Erythroblast (primary cell): Measurements from ENCODE around the gene TMIE.
A peak's percentile ranks its signal among the peaks of the same experiment; 100 is the strongest.

Source experiments
- DNase-seq, 2 experiments: peaks; one replicate each; lab custom pipeline; 2025; lab: John Stamatoyannopoulos, UW
- GATA1 ChIP-seq: IDR thresholded peaks from 2 replicates; pipeline ENCODE4 v1.6.1; 2011; ENCODE audit warnings: low read depth, mild to moderate bottlenecking, control low read depth, low read length, moderate library complexity
- POLR2A ChIP-seq: IDR thresholded peaks from 2 replicates; pipeline ENCODE4 v1.6.1; 2011; ENCODE audit warnings: mild to moderate bottlenecking, low read length

The TMIE gene

DNA sequence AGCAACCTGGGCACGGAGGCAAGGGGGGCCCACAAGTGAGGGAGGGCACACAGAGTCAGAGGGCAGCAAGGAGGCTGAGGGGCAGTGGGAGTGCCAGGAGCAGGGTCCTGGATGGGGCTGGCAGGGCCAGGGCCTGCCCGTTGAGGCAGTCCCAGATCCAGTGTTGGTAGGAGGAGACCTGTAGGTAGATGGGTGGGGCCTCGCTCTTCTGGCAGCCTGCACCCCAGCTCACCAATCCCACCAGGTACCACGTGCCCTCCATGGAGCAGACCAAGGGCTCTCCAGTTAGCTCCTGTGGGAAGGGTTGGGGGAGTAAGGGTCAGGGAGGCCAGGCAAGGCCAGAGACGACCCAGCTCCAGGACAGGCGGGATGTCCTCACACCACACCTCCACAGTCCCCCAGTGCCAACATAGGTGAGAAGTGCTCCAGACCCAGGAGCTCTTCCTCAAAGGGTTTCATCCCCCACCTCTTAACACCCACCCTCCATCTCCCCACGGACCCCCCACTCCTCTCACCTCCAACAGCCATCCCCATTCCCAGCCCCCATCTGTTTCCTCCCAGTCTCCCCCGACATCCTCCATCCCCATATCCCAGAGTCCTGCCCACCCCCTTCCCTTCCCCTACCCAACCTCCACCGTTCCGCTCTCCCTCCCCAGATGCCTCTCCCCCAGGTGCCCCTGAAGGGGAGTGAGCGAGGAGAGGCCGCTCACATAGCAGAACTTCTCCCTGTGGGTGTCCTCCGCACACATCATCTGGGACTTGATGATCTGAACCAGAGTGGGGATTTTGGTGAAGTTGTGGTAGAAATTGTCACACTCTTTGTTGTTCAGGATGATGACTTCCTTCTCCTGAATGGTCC, 11.2 kb downstream of the TMIE start:
- no peak for TF ChIP-seq GATA1
- no peak for TF ChIP-seq POLR2A
- DNase-seq: no peak

- TF ChIP-seq POLR2A (no peak), GATA1 (no peak)
Measured at GRCh38 chr3:46713050-46713897, 12.1 kb downstream of the TMIE start.

GRCh38 chr3:46713898-46714552, 12.8 kb downstream of the TMIE start:
- no peak for TF ChIP-seq GATA1
- TF ChIP-seq POLR2A: no peak

More at GRCh38 chr3:46713050-46713897, 12.1 kb downstream of the TMIE start:
- no peak for DNase-seq

GRCh38 chr3:46714728-46715506, 13.7 kb downstream of the TMIE start:
- DNase-seq: no peak
- no peak for TF ChIP-seq GATA1
- no peak for TF ChIP-seq POLR2A

More at GRCh38 chr3:46713898-46714552, 12.8 kb downstream of the TMIE start:
- no peak for DNase-seq

GRCh38 chr3:46715507-46716175, 14.4 kb downstream of the TMIE start:
- no peak for TF ChIP-seq POLR2A
- no peak for TF ChIP-seq GATA1
- DNase-seq: no peak

DNA sequence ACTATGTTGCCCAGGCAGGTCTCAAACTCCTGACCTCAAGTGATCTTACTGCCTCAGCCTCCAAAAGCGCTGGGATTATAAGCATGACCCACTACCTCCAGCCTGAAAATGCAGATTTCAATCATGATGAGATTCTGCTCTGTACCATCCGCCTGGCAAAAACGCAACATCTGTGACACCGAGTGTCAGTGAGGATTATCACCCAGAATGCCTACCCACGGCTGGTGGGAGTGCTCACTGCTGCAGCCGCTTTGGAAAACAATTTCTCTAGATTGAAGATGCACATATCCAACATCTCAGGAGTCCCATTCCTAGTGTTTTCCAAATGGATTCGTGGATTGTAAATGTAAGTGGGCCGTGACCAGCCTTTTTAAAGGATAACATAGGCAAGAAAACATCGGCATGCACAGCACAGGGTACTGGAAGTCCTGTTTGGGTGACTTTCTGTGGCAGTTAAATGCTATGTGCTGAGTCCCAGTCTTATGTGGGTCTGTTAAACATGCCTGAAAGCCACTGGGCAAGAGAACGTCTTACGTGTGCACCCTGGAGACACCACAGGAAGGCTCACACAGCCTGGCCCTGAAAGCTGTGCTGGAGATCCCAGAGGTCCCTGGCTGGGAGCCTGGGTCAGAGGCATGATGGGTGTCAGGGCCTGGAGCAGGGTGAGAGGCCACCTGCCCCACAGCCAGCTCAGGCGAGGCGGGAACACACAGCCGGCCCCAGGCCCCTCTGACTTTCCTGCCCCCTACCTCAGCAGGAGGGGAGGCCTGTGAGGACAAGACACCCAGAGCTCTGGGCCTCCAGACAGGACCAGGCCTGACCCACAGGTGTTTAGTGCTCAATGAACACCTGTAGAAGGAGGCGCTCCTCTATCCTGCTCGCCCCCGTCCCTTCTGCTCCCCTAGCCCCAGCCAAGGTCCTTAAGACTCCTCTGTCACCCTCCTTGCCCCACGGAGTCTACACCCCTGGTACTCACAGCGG, 15.6 kb downstream of the TMIE start:
- DNase-seq: no peak

DNA sequence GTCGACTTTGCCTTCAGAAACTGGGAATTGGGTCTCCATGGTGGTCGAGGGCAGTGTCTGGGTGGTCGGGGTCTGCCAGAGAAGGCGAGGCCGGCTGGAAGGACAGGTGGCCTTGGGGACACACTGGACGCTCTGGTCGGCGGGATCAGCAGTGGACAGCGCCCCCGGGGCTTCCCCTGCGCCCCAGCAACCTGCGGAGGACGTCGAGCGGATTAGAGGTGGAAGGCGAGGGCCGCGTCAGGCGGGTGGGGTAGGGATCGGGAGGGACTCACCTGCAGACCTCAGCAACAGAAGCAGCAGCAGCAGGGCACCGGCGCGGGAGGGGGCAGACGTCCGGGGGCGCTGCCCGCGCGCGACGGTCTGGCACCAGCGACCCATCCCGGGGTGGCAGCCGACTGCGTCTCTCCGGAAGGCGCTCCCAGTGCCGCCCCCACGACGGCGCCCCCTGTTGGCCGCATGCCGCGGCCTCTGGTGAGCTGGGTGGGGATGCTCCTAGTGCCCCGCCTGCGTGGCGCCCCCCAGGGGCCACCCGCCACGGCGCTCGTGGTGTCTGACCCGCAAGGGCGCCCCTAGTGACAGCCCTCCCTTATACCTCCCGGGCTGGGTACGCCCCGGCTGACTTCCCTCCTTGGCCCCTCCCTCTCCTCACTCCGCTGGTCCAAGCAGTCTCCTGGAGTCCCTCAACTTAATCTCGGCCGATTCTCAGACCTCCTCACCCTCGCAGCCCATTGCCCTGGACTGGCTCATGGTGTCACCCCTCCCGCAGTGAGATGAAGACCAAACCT, 16.4 kb downstream of the TMIE start, which contains the start of gene PRSS50:
TSS of gene PRSS50 (minus strand) at position 423 of the 785 bp plus-strand sequence. CDS start at position 378, 45 bp downstream.
- TF ChIP-seq GATA1: no peak
- DNase-seq: peak; percentile 61

More for the DNA sequence above, 15.6 kb downstream of the TMIE start:
- TF ChIP-seq POLR2A (no peak), GATA1 (no peak)

GRCh38 chr3:46719044-46719565, 17.9 kb downstream of the TMIE start:
- DNase-seq: no peak
- no peak for TF ChIP-seq POLR2A
- no peak for TF ChIP-seq GATA1

- DNase-seq: no peak
- TF ChIP-seq GATA1 (no peak), POLR2A (no peak)
Measured at GRCh38 chr3:46719735-46720271, 18.6 kb downstream of the TMIE start.

GRCh38 chr3:46721009-46721408, 19.8 kb downstream of the TMIE start:
- DNase-seq: no peak
- TF ChIP-seq POLR2A (no peak), GATA1 (no peak)

- no peak for DNase-seq
- TF ChIP-seq GATA1 (no peak), POLR2A (no peak)
Measured at GRCh38 chr3:46722443-46722842, 21.3 kb downstream of the TMIE start.
